Measurements from ENCODE around the gene PTPRF. TPM values are rescaled to one million over a fixed set of nuclear protein-coding genes. Genes with fewer than 3 reads are reported as not detected.

The PTPRF gene
- total and polyA plus RNA-seq, 4 donors = 40.0 to 160 (median 92.1) TPM

GRCh38 chr1:43536196-43536863 is 5.6 kb downstream of the PTPRF start:
- Histone ChIP-seq H3K4me3 (no peak overlapping the region), H3K36me3 (ENCODE audit: control insufficient read depth in 4 of 4, insufficient read depth in 4 of 4, low read length in 4 of 4) (no peaks in the 10 kb centered on the region), H3K27ac (ENCODE audit: low read depth in 1 of 2, low read length in 1 of 2) (peak overlapping the region in 1 of 2 donors; percentile 58), H3K9ac (ENCODE audit: insufficient read depth in 1 of 2, low read length in 2 of 2) (no peak overlapping the region), H3K4me1 (ENCODE audit: control insufficient read depth in 5 of 5, insufficient read depth in 5 of 5, low read length in 5 of 5) (peaks cover 0 to 39% (median 9%) of the 10 kb centered on the region in 5 donors), H3K9me3 (ENCODE audit: control insufficient read depth in 4 of 4, insufficient read depth in 3 of 4, low read length in 3 of 4) (no peaks in the 10 kb centered on the region), H3K27me3 (ENCODE audit: control insufficient read depth in 3 of 3, insufficient read depth in 3 of 3, low read length in 2 of 3) (no peaks in the 10 kb centered on the region)
- DNase-seq (peak; percentile 59 to 75 (median 73)), ATAC-seq (ENCODE audit: insufficient read depth, low FRiP score) (no peak)
- TF ChIP-seq CTCF (IDR thresholded peaks at IDR 0.05; ENCODE audit: control extremely low read depth, extremely low read depth) = no peak
- 76 to 80% methylated on average over 8 of the region's 8 CpGs for WGBS, 2 donors

- Histone ChIP-seq H3K9ac (ENCODE audit: insufficient read depth in 1 of 2, low read length in 2 of 2) (no peak overlapping the region), H3K4me3 (no peak overlapping the region), H3K4me1 (ENCODE audit: control insufficient read depth in 5 of 5, insufficient read depth in 5 of 5, low read length in 5 of 5) (peaks cover 0 to 39% (median 9%) of the 10 kb centered on the region in 5 donors), H3K9me3 (ENCODE audit: control insufficient read depth in 4 of 4, insufficient read depth in 3 of 4, low read length in 3 of 4) (no peaks in the 10 kb centered on the region), H3K36me3 (ENCODE audit: control insufficient read depth in 4 of 4, insufficient read depth in 4 of 4, low read length in 4 of 4) (no peaks in the 10 kb centered on the region), H3K27me3 (ENCODE audit: control insufficient read depth in 3 of 3, insufficient read depth in 3 of 3, low read length in 2 of 3) (no peaks in the 10 kb centered on the region), H3K27ac (ENCODE audit: low read depth in 1 of 2, low read length in 1 of 2) (peak overlapping the region in 1 of 2 donors; percentile 58)
- DNase-seq = no peak
- ATAC-seq (ENCODE audit: insufficient read depth, low FRiP score) = no peak
- 64 to 75% methylated on average over 11 of the region's 11 CpGs for WGBS, 2 donors
- no peak for TF ChIP-seq CTCF (IDR thresholded peaks at IDR 0.05; ENCODE audit: control extremely low read depth, extremely low read depth)
Measured at GRCh38 chr1:43536864-43537358, 6.2 kb downstream of the PTPRF start.

- 72 to 76% methylated on average over 9 of the region's 9 CpGs for WGBS, 2 donors
- Histone ChIP-seq H3K9me3 (ENCODE audit: control insufficient read depth in 4 of 4, insufficient read depth in 3 of 4, low read length in 3 of 4) (no peaks in the 10 kb centered on the region), H3K36me3 (ENCODE audit: control insufficient read depth in 4 of 4, insufficient read depth in 4 of 4, low read length in 4 of 4) (no peaks in the 10 kb centered on the region), H3K27me3 (ENCODE audit: control insufficient read depth in 3 of 3, insufficient read depth in 3 of 3, low read length in 2 of 3) (no peaks in the 10 kb centered on the region), H3K4me3 (no peak overlapping the region), H3K9ac (ENCODE audit: insufficient read depth in 1 of 2, low read length in 2 of 2) (no peak overlapping the region), H3K27ac (ENCODE audit: low read depth in 1 of 2, low read length in 1 of 2) (peak overlapping the region in 1 of 2 donors; percentile 58), H3K4me1 (ENCODE audit: control insufficient read depth in 5 of 5, insufficient read depth in 5 of 5, low read length in 5 of 5) (peaks cover 0 to 39% (median 11%) of the 10 kb centered on the region in 5 donors)
- TF ChIP-seq CTCF (IDR thresholded peaks at IDR 0.05; ENCODE audit: control extremely low read depth, extremely low read depth) = no peak
- peak; percentile 21 for ATAC-seq (ENCODE audit: insufficient read depth, low FRiP score)
- DNase-seq = no peak
Measured at GRCh38 chr1:43537423-43538142, 6.9 kb downstream of the PTPRF start.
